ENCODE measurements around the gene PTPRO.

Gene PTPRO

GRCh38 chr12:15629108-15629507, 306.8 kb downstream of the PTPRO start:
- Histone ChIP-seq H3K4me1 (ENCODE audit: control insufficient read depth, insufficient read depth, low read length) (peaks cover 21% of the 10 kb centered on the region), H3K4me3 (ENCODE audit: insufficient read depth, low read depth, low read length) (no peak overlapping the region), H3K36me3 (ENCODE audit: control insufficient read depth, insufficient read depth, low read length) (no peaks in the 10 kb centered on the region), H3K9me3 (ENCODE audit: control insufficient read depth, low read length) (no peaks in the 10 kb centered on the region), H3K27me3 (ENCODE audit: control insufficient read depth, insufficient read depth, low read length, poor library complexity, severe bottlenecking) (no peaks in the 10 kb centered on the region), H3K27ac (ENCODE audit: insufficient read depth, low read depth, low read length, poor library complexity, severe bottlenecking) (peak overlapping the region; percentile 88)
- WGBS, 2 experiments = 22 to 24% methylated on average over 5 of the region's 5 CpGs

- Histone ChIP-seq H3K36me3 (ENCODE audit: control insufficient read depth, insufficient read depth, low read length) (no peaks in the 10 kb centered on the region), H3K9me3 (ENCODE audit: control insufficient read depth, low read length) (no peaks in the 10 kb centered on the region), H3K4me1 (ENCODE audit: control insufficient read depth, insufficient read depth, low read length) (peaks cover 21% of the 10 kb centered on the region), H3K27ac (ENCODE audit: insufficient read depth, low read depth, low read length, poor library complexity, severe bottlenecking) (peak overlapping the region; percentile 59), H3K27me3 (ENCODE audit: control insufficient read depth, insufficient read depth, low read length, poor library complexity, severe bottlenecking) (no peaks in the 10 kb centered on the region), H3K4me3 (ENCODE audit: insufficient read depth, low read depth, low read length) (no peak overlapping the region)
- WGBS, 2 experiments = 100% methylated on average over 1 of the region's 3 CpGs
These were observed 307.5 kb downstream of the PTPRO start for GRCh38 chr12:15629761-15630160.

- Histone ChIP-seq H3K4me1 (ENCODE audit: control insufficient read depth, insufficient read depth, low read length) (peaks cover 21% of the 10 kb centered on the region), H3K27ac (ENCODE audit: insufficient read depth, low read depth, low read length, poor library complexity, severe bottlenecking) (no peak overlapping the region), H3K9me3 (ENCODE audit: control insufficient read depth, low read length) (no peaks in the 10 kb centered on the region), H3K4me3 (ENCODE audit: insufficient read depth, low read depth, low read length) (no peak overlapping the region), H3K36me3 (ENCODE audit: control insufficient read depth, insufficient read depth, low read length) (no peaks in the 10 kb centered on the region), H3K27me3 (ENCODE audit: control insufficient read depth, insufficient read depth, low read length, poor library complexity, severe bottlenecking) (no peaks in the 10 kb centered on the region)
- WGBS, 2 experiments = 94 to 98% methylated on average over 5 to 6 of the region's 6 CpGs
These were observed 308.9 kb downstream of the PTPRO start for GRCh38 chr12:15631007-15631715.

- Histone ChIP-seq H3K9me3 (ENCODE audit: control insufficient read depth, low read length) (no peaks in the 10 kb centered on the region), H3K27me3 (ENCODE audit: control insufficient read depth, insufficient read depth, low read length, poor library complexity, severe bottlenecking) (no peaks in the 10 kb centered on the region), H3K27ac (ENCODE audit: insufficient read depth, low read depth, low read length, poor library complexity, severe bottlenecking) (no peak overlapping the region), H3K4me3 (ENCODE audit: insufficient read depth, low read depth, low read length) (no peak overlapping the region), H3K4me1 (ENCODE audit: control insufficient read depth, insufficient read depth, low read length) (peaks cover 16% of the 10 kb centered on the region), H3K36me3 (ENCODE audit: control insufficient read depth, insufficient read depth, low read length) (no peaks in the 10 kb centered on the region)
- 87 to 93% methylated on average over 4 of the region's 4 CpGs for WGBS, 2 experiments
These were observed 310.4 kb downstream of the PTPRO start for GRCh38 chr12:15632708-15633107.

- Histone ChIP-seq H3K4me1 (ENCODE audit: control insufficient read depth, insufficient read depth, low read length) (peaks cover 11% of the 10 kb centered on the region), H3K27me3 (ENCODE audit: control insufficient read depth, insufficient read depth, low read length, poor library complexity, severe bottlenecking) (no peaks in the 10 kb centered on the region), H3K4me3 (ENCODE audit: insufficient read depth, low read depth, low read length) (no peak overlapping the region), H3K27ac (ENCODE audit: insufficient read depth, low read depth, low read length, poor library complexity, severe bottlenecking) (no peak overlapping the region), H3K9me3 (ENCODE audit: control insufficient read depth, low read length) (no peaks in the 10 kb centered on the region), H3K36me3 (ENCODE audit: control insufficient read depth, insufficient read depth, low read length) (no peaks in the 10 kb centered on the region)
- 82 to 96% methylated on average over 1 of the region's 1 CpG for WGBS, 2 experiments
These were observed 310.9 kb downstream of the PTPRO start for GRCh38 chr12:15633201-15633600.

- H3K4me3 ChIP-seq (ENCODE audit: insufficient read depth, low read depth, low read length) = no peak overlapping the region
- H3K4me1 ChIP-seq (ENCODE audit: control insufficient read depth, insufficient read depth, low read length) = peaks cover 6% of the 10 kb centered on the region
- no peaks in the 10 kb centered on the region for H3K27me3 ChIP-seq (ENCODE audit: control insufficient read depth, insufficient read depth, low read length, poor library complexity, severe bottlenecking)
- H3K9me3 ChIP-seq (ENCODE audit: control insufficient read depth, low read length) = no peaks in the 10 kb centered on the region
- no peaks in the 10 kb centered on the region for H3K36me3 ChIP-seq (ENCODE audit: control insufficient read depth, insufficient read depth, low read length)
- no peak overlapping the region for H3K27ac ChIP-seq (ENCODE audit: insufficient read depth, low read depth, low read length, poor library complexity, severe bottlenecking)
- WGBS, 2 experiments = 79 to 94% methylated on average over 3 of the region's 4 CpGs
These were observed 311.8 kb downstream of the PTPRO start for GRCh38 chr12:15634010-15634683.

GRCh38 chr12:15636060-15636890, 314.0 kb downstream of the PTPRO start:
- H3K36me3 ChIP-seq (ENCODE audit: control insufficient read depth, insufficient read depth, low read length) = no peaks in the 10 kb centered on the region
- no peak overlapping the region for H3K27ac ChIP-seq (ENCODE audit: insufficient read depth, low read depth, low read length, poor library complexity, severe bottlenecking)
- H3K4me3 ChIP-seq (ENCODE audit: insufficient read depth, low read depth, low read length) = no peak overlapping the region
- 98 to 100% methylated on average over 1 of the region's 1 CpG for WGBS, 2 experiments
- H3K9me3 ChIP-seq (ENCODE audit: control insufficient read depth, low read length) = no peaks in the 10 kb centered on the region
- H3K4me1 ChIP-seq (ENCODE audit: control insufficient read depth, insufficient read depth, low read length) = no peaks in the 10 kb centered on the region
- H3K27me3 ChIP-seq (ENCODE audit: control insufficient read depth, insufficient read depth, low read length, poor library complexity, severe bottlenecking) = no peaks in the 10 kb centered on the region

GRCh38 chr12:15638231-15638630, 315.9 kb downstream of the PTPRO start:
- Histone ChIP-seq H3K4me3 (ENCODE audit: insufficient read depth, low read depth, low read length) (no peak overlapping the region), H3K4me1 (ENCODE audit: control insufficient read depth, insufficient read depth, low read length) (no peaks in the 10 kb centered on the region), H3K27ac (ENCODE audit: insufficient read depth, low read depth, low read length, poor library complexity, severe bottlenecking) (no peak overlapping the region), H3K36me3 (ENCODE audit: control insufficient read depth, insufficient read depth, low read length) (no peaks in the 10 kb centered on the region), H3K9me3 (ENCODE audit: control insufficient read depth, low read length) (no peaks in the 10 kb centered on the region), H3K27me3 (ENCODE audit: control insufficient read depth, insufficient read depth, low read length, poor library complexity, severe bottlenecking) (no peaks in the 10 kb centered on the region)
- 88% methylated on average over 1 of the region's 3 CpGs; no CpG with 5 or more reads in 1 of the 2 experiments for WGBS, 2 experiments

- Histone ChIP-seq H3K36me3 (ENCODE audit: control insufficient read depth, insufficient read depth, low read length) (no peaks in the 10 kb centered on the region), H3K4me3 (ENCODE audit: insufficient read depth, low read depth, low read length) (no peak overlapping the region), H3K27ac (ENCODE audit: insufficient read depth, low read depth, low read length, poor library complexity, severe bottlenecking) (no peak overlapping the region), H3K27me3 (ENCODE audit: control insufficient read depth, insufficient read depth, low read length, poor library complexity, severe bottlenecking) (no peaks in the 10 kb centered on the region), H3K4me1 (ENCODE audit: control insufficient read depth, insufficient read depth, low read length) (no peaks in the 10 kb centered on the region), H3K9me3 (ENCODE audit: control insufficient read depth, low read length) (no peaks in the 10 kb centered on the region)
These were observed 322.4 kb downstream of the PTPRO start for GRCh38 chr12:15644700-15645099.

GRCh38 chr12:15646581-15646980, 324.3 kb downstream of the PTPRO start:
- Histone ChIP-seq H3K9me3 (ENCODE audit: control insufficient read depth, low read length) (no peaks in the 10 kb centered on the region), H3K36me3 (ENCODE audit: control insufficient read depth, insufficient read depth, low read length) (no peaks in the 10 kb centered on the region), H3K27ac (ENCODE audit: insufficient read depth, low read depth, low read length, poor library complexity, severe bottlenecking) (no peak overlapping the region), H3K4me3 (ENCODE audit: insufficient read depth, low read depth, low read length) (no peak overlapping the region), H3K27me3 (ENCODE audit: control insufficient read depth, insufficient read depth, low read length, poor library complexity, severe bottlenecking) (no peaks in the 10 kb centered on the region), H3K4me1 (ENCODE audit: control insufficient read depth, insufficient read depth, low read length) (peaks cover 7% of the 10 kb centered on the region)
- 0% methylated on average over 1 of the region's 1 CpG; no CpG with 5 or more reads in 1 of the 2 experiments for WGBS, 2 experiments
